ENCODE results near the gene PRPF19.
"Not testable (repeated sequence)": the region's sequence is repeated elsewhere in the genome, so short reads cannot be mapped to it uniquely, and the experiment has no call there.

Gene PRPF19

GRCh38 chr11:60912223-60912850, 6.0 kb upstream of the PRPF19 start:
- Histone ChIP-seq H3K4me1 (ENCODE audit: control insufficient read depth, insufficient read depth, low read length) (peaks cover 18% of the 10 kb centered on the region), H3K36me3 (ENCODE audit: control insufficient read depth, insufficient read depth, low read length, severe bottlenecking) (no peaks in the 10 kb centered on the region), H3K9ac (ENCODE audit: low read length) (no peak overlapping the region), H3K27me3 (replicated peaks; ENCODE audit: control insufficient read depth, insufficient read depth, low read length) (peaks cover 4% of the 10 kb centered on the region), H3K4me3 (ENCODE audit: low read length) (no peak overlapping the region), H3K9me3 (ENCODE audit: control insufficient read depth, low read length) (no peaks in the 10 kb centered on the region)
- no peak for DNase-seq (ENCODE audit: low read depth)

- Histone ChIP-seq H3K36me3 (ENCODE audit: control insufficient read depth, insufficient read depth, low read length, severe bottlenecking) (no peaks in the 10 kb centered on the region), H3K4me1 (ENCODE audit: control insufficient read depth, insufficient read depth, low read length) (peaks cover 17% of the 10 kb centered on the region), H3K27me3 (replicated peaks; ENCODE audit: control insufficient read depth, insufficient read depth, low read length) (peaks cover 4% of the 10 kb centered on the region), H3K9me3 (ENCODE audit: control insufficient read depth, low read length) (no peaks in the 10 kb centered on the region), H3K4me3 (ENCODE audit: low read length) (no peak overlapping the region), H3K9ac (ENCODE audit: low read length) (no peak overlapping the region)
- DNase-seq (ENCODE audit: low read depth) = no peak
Observed at GRCh38 chr11:60910711-60911380, 4.5 kb upstream of the PRPF19 start.

- Histone ChIP-seq H3K4me3 (ENCODE audit: low read length) (no peak overlapping the region), H3K9ac (ENCODE audit: low read length) (no peak overlapping the region), H3K4me1 (ENCODE audit: control insufficient read depth, insufficient read depth, low read length) (peaks cover 15% of the 10 kb centered on the region), H3K27me3 (replicated peaks; ENCODE audit: control insufficient read depth, insufficient read depth, low read length) (peaks cover 4% of the 10 kb centered on the region), H3K9me3 (ENCODE audit: control insufficient read depth, low read length) (no peaks in the 10 kb centered on the region), H3K36me3 (ENCODE audit: control insufficient read depth, insufficient read depth, low read length, severe bottlenecking) (no peaks in the 10 kb centered on the region)
- no peak for DNase-seq (ENCODE audit: low read depth)
Observed at GRCh38 chr11:60910281-60910687, 3.9 kb upstream of the PRPF19 start.

GRCh38 chr11:60909680-60910280, 3.4 kb upstream of the PRPF19 start:
- H3K9ac ChIP-seq (ENCODE audit: low read length); H3K9me3 ChIP-seq (ENCODE audit: control insufficient read depth, low read length); H3K4me3 ChIP-seq (ENCODE audit: low read length); H3K27me3 ChIP-seq (replicated peaks; ENCODE audit: control insufficient read depth, insufficient read depth, low read length); DNase-seq (ENCODE audit: low read depth); H3K36me3 ChIP-seq (ENCODE audit: control insufficient read depth, insufficient read depth, low read length, severe bottlenecking): not testable (repeated sequence)
- H3K4me1 ChIP-seq (ENCODE audit: control insufficient read depth, insufficient read depth, low read length) = peaks cover 15% of the 10 kb centered on the region

GRCh38 chr11:60908803-60909202, 2.4 kb upstream of the PRPF19 start:
- no peaks in the 10 kb centered on the region for H3K9me3 ChIP-seq (ENCODE audit: control insufficient read depth, low read length)
- H3K27me3 ChIP-seq (replicated peaks; ENCODE audit: control insufficient read depth, insufficient read depth, low read length) = peaks cover 4% of the 10 kb centered on the region
- DNase-seq (ENCODE audit: low read depth) = no peak
- H3K4me3 ChIP-seq (ENCODE audit: low read length) = no peak overlapping the region
- peaks cover 18% of the 10 kb centered on the region for H3K4me1 ChIP-seq (ENCODE audit: control insufficient read depth, insufficient read depth, low read length)
- no peaks in the 10 kb centered on the region for H3K36me3 ChIP-seq (ENCODE audit: control insufficient read depth, insufficient read depth, low read length, severe bottlenecking)
- H3K9ac ChIP-seq (ENCODE audit: low read length) = no peak overlapping the region

GRCh38 chr11:60905551-60906113, 753 bp downstream of the PRPF19 start:
- H3K36me3 ChIP-seq (ENCODE audit: control insufficient read depth, insufficient read depth, low read length, severe bottlenecking) = peaks cover 29% of the 10 kb centered on the region
- H3K4me1 ChIP-seq (ENCODE audit: control insufficient read depth, insufficient read depth, low read length) = peaks cover 14% of the 10 kb centered on the region
- peaks cover 4% of the 10 kb centered on the region for H3K27me3 ChIP-seq (replicated peaks; ENCODE audit: control insufficient read depth, insufficient read depth, low read length)
- peak overlapping the region; percentile 94 for H3K9ac ChIP-seq (ENCODE audit: low read length)
- H3K4me3 ChIP-seq (ENCODE audit: low read length) = peak overlapping the region; percentile 96
- H3K9me3 ChIP-seq (ENCODE audit: control insufficient read depth, low read length) = no peaks in the 10 kb centered on the region
- peak; percentile 33 for DNase-seq (ENCODE audit: low read depth)

- DNase-seq (ENCODE audit: low read depth) = peak; percentile 21
- Histone ChIP-seq H3K36me3 (ENCODE audit: control insufficient read depth, insufficient read depth, low read length, severe bottlenecking) (peaks cover 35% of the 10 kb centered on the region), H3K9me3 (ENCODE audit: control insufficient read depth, low read length) (no peaks in the 10 kb centered on the region), H3K9ac (ENCODE audit: low read length) (peak overlapping the region; percentile 94), H3K4me3 (ENCODE audit: low read length) (peak overlapping the region; percentile 96), H3K27me3 (replicated peaks; ENCODE audit: control insufficient read depth, insufficient read depth, low read length) (peaks cover 4% of the 10 kb centered on the region), H3K4me1 (ENCODE audit: control insufficient read depth, insufficient read depth, low read length) (peaks cover 14% of the 10 kb centered on the region)
Observed at GRCh38 chr11:60905047-60905446, 1.3 kb downstream of the PRPF19 start.

- H3K36me3 ChIP-seq (ENCODE audit: control insufficient read depth, insufficient read depth, low read length, severe bottlenecking) = peaks cover 53% of the 10 kb centered on the region
Observed at GRCh38 chr11:60902625-60903024, 3.8 kb downstream of the PRPF19 start.

GRCh38 chr11:60900673-60901404, 5.5 kb downstream of the PRPF19 start:
- no peaks in the 10 kb centered on the region for H3K9me3 ChIP-seq (ENCODE audit: control insufficient read depth, low read length)
- no peak overlapping the region for H3K4me3 ChIP-seq (ENCODE audit: low read length)
- peaks cover 71% of the 10 kb centered on the region for H3K36me3 ChIP-seq (ENCODE audit: control insufficient read depth, insufficient read depth, low read length, severe bottlenecking)
- H3K4me1 ChIP-seq (ENCODE audit: control insufficient read depth, insufficient read depth, low read length) = peaks cover 14% of the 10 kb centered on the region
- H3K27me3 ChIP-seq (replicated peaks; ENCODE audit: control insufficient read depth, insufficient read depth, low read length) = no peaks in the 10 kb centered on the region
- no peak overlapping the region for H3K9ac ChIP-seq (ENCODE audit: low read length)
- DNase-seq (ENCODE audit: low read depth) = no peak

More at GRCh38 chr11:60902625-60903024, 3.8 kb downstream of the PRPF19 start:
- Histone ChIP-seq H3K27me3 (replicated peaks; ENCODE audit: control insufficient read depth, insufficient read depth, low read length) (no peaks in the 10 kb centered on the region), H3K4me3 (ENCODE audit: low read length) (no peak overlapping the region), H3K4me1 (ENCODE audit: control insufficient read depth, insufficient read depth, low read length) (peaks cover 14% of the 10 kb centered on the region), H3K9me3 (ENCODE audit: control insufficient read depth, low read length) (no peaks in the 10 kb centered on the region), H3K9ac (ENCODE audit: low read length) (no peak overlapping the region)
- no peak for DNase-seq (ENCODE audit: low read depth)

- no peak overlapping the region for H3K9ac ChIP-seq (ENCODE audit: low read length)
- no peak overlapping the region for H3K4me3 ChIP-seq (ENCODE audit: low read length)
- no peaks in the 10 kb centered on the region for H3K27me3 ChIP-seq (replicated peaks; ENCODE audit: control insufficient read depth, insufficient read depth, low read length)
- H3K36me3 ChIP-seq (ENCODE audit: control insufficient read depth, insufficient read depth, low read length, severe bottlenecking) = peaks cover 80% of the 10 kb centered on the region
- DNase-seq (ENCODE audit: low read depth) = no peak
- no peaks in the 10 kb centered on the region for H3K9me3 ChIP-seq (ENCODE audit: control insufficient read depth, low read length)
- peaks cover 7% of the 10 kb centered on the region for H3K4me1 ChIP-seq (ENCODE audit: control insufficient read depth, insufficient read depth, low read length)
Observed at GRCh38 chr11:60899977-60900376, 6.4 kb downstream of the PRPF19 start.

Data from adipocyte (in vitro differentiated cells).